Measurements from ENCODE around the gene SLC38A5. TPM values are rescaled to one million over a fixed set of nuclear protein-coding genes. Genes with fewer than 3 reads are reported as not detected.

The SLC38A5 gene
- total and polyA plus RNA-seq, 9 donors, result 6.2 to 26.0 (median 10.7) TPM

GRCh38 chrX:48468693-48469691 lies 1.1 kb downstream of the SLC38A5 start:
- Histone ChIP-seq H3K4me3 (peak overlapping the region; percentile 24), H3K4me1 (ENCODE audit: insufficient read depth) (no peaks in the 10 kb centered on the region), H3K36me3 (no peaks in the 10 kb centered on the region), H3K9me3 (no peaks in the 10 kb centered on the region), H3K27ac (no peak overlapping the region), H3K27me3 (no peaks in the 10 kb centered on the region)
- TF ChIP-seq, protein P1, sequence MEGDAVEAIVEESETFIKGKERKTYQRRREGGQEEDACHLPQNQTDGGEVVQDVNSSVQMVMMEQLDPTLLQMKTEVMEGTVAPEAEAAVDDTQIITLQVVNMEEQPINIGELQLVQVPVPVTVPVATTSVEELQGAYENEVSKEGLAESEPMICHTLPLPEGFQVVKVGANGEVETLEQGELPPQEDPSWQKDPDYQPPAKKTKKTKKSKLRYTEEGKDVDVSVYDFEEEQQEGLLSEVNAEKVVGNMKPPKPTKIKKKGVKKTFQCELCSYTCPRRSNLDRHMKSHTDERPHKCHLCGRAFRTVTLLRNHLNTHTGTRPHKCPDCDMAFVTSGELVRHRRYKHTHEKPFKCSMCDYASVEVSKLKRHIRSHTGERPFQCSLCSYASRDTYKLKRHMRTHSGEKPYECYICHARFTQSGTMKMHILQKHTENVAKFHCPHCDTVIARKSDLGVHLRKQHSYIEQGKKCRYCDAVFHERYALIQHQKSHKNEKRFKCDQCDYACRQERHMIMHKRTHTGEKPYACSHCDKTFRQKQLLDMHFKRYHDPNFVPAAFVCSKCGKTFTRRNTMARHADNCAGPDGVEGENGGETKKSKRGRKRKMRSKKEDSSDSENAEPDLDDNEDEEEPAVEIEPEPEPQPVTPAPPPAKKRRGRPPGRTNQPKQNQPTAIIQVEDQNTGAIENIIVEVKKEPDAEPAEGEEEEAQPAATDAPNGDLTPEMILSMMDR (IDR thresholded peaks at IDR 0.05), result no peak
- TF ChIP-seq POLR2A (IDR thresholded peaks at IDR 0.05) (no peak), EP300 (IDR thresholded peaks at IDR 0.05) (no peak)
- peak in 1 of 5 donors; percentile 36 for DNase-seq
- intact Hi-C loops (cut with DNase I), result no loop called here
- 42 to 48% (median 42%) methylated on average over 22 to 23 of the region's 23 CpGs for WGBS, 3 donors

DNA sequence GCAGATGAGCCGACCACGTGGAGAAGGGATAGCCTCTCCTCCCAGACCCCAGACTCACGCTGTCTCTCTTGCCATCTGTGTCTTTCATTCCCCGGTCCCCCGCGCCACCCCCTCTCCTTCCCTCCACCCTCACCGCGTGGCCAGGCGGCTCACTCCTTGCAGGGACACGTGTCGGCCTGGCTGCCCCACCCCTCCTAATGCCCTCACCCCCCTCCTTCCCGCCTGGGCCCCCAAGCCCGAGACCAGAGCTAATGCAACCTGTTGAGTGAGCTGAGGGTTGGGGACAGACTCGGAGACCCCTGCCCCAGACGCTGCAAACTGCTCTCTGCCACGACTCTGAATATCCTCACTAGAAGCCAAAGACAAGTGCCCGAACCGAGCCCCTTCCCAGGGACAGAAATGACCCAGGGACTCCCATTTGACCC lies 1.8 kb downstream of the SLC38A5 start:
- H3K4me1 ChIP-seq (ENCODE audit: insufficient read depth), result no peaks in the 10 kb centered on the region
- H3K4me3 ChIP-seq, result peak overlapping the region; percentile 24
- H3K27ac ChIP-seq, result no peak overlapping the region
- H3K27me3 ChIP-seq, result no peaks in the 10 kb centered on the region
- H3K9me3 ChIP-seq, result no peaks in the 10 kb centered on the region
- intact Hi-C loops (cut with DNase I), result no loop called here
- peak in 1 of 5 donors; percentile 30 for DNase-seq
- WGBS, 3 donors, result 29 to 50% (median 37%) methylated on average over 14 to 18 of the region's 18 CpGs
- TF ChIP-seq, protein P1 (IDR thresholded peaks at IDR 0.05), result no peak
- no peak for TF ChIP-seq EP300 (IDR thresholded peaks at IDR 0.05)
- TF ChIP-seq POLR2A (IDR thresholded peaks at IDR 0.05), result no peak
- H3K36me3 ChIP-seq, result no peaks in the 10 kb centered on the region

- Histone ChIP-seq H3K36me3 (no peaks in the 10 kb centered on the region), H3K9me3 (no peaks in the 10 kb centered on the region), H3K27ac (no peak overlapping the region), H3K4me1 (ENCODE audit: insufficient read depth) (no peaks in the 10 kb centered on the region), H3K4me3 (no peak overlapping the region), H3K27me3 (no peaks in the 10 kb centered on the region)
- DNase-seq, result peak in 3 of 5 donors; percentile 48 to 53 (median 50)
- 37 to 44% (median 41%) methylated on average over 10 of the region's 10 CpGs for WGBS, 3 donors
- TF ChIP-seq EP300 (IDR thresholded peaks at IDR 0.05) (no peak), POLR2A (IDR thresholded peaks at IDR 0.05) (no peak)
- TF ChIP-seq, protein P1 (IDR thresholded peaks at IDR 0.05), result no peak
- intact Hi-C loops (cut with DNase I), result no loop called here
These were observed 2.7 kb downstream of the SLC38A5 start for GRCh38 chrX:48467281-48467761.

DNA sequence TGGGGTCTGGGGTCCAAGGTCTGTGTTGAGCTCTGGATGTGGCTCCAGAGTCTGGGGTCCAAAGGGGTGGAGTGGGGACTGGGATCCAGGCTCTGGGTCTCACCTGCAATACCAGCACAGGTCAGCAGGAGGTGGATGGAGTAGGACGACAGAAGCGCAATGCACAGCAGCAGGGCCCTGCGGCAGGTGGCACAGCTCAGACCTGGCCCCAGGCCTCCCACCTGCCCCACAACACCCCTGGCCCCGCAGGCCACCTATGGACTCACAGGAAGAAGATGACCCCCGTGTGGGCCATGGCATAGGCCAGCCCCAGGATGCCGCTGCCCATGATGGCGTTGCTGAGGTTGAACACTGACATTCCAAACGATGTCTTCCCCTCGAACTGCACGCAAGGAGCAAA lies 3.4 kb downstream of the SLC38A5 start:
- WGBS, 3 donors, result 75 to 84% (median 78%) methylated on average over 7 to 10 of the region's 10 CpGs
- intact Hi-C loops (cut with DNase I), result no loop called here
- TF ChIP-seq EP300 (IDR thresholded peaks at IDR 0.05), result no peak
- TF ChIP-seq, protein P1 (IDR thresholded peaks at IDR 0.05), result no peak
- TF ChIP-seq POLR2A (IDR thresholded peaks at IDR 0.05), result no peak
- Histone ChIP-seq H3K4me3 (no peak overlapping the region), H3K27me3 (no peaks in the 10 kb centered on the region), H3K27ac (no peak overlapping the region), H3K4me1 (ENCODE audit: insufficient read depth) (no peaks in the 10 kb centered on the region), H3K9me3 (no peaks in the 10 kb centered on the region), H3K36me3 (no peaks in the 10 kb centered on the region)
- DNase-seq, result no peak
